Measurements from ENCODE around the gene ILRUN. TPM values are rescaled to one million over a fixed set of nuclear protein-coding genes. Genes with fewer than 3 reads are reported as not detected.

Gene ILRUN
- polyA plus RNA-seq, 1 donor (not counting 4 experiments of a cell fraction or from before 2014, with no cell fraction given) = 64.1 TPM

- Histone ChIP-seq H2AFZ (ENCODE audit: control insufficient read depth, low read length) (no peak overlapping the region), H3K36me3 (ENCODE audit: control insufficient read depth in 2 of 2, extremely low read depth in 1 of 2, insufficient read depth in 2 of 2, low read length in 2 of 2) (no peaks in the 10 kb centered on the region), H3K4me3 (ENCODE audit: control insufficient read depth in 2 of 3, extremely low read depth in 1 of 3, insufficient read depth in 2 of 3, low read depth in 1 of 3, low read length in 3 of 3) (no peak overlapping the region), H3K9me1 (ENCODE audit: control insufficient read depth, extremely low read depth, insufficient read depth, low read length) (no peaks in the 10 kb centered on the region), H3K27me3 (ENCODE audit: control insufficient read depth, extremely low read depth, insufficient read depth, low read length) (no peaks in the 10 kb centered on the region), H4K20me1 (ENCODE audit: control insufficient read depth, extremely low read depth, insufficient read depth, low read length) (no peaks in the 10 kb centered on the region), H3K79me2 (ENCODE audit: control insufficient read depth, insufficient read depth, low read length) (peaks cover 92% of the 10 kb centered on the region), H3K27ac (ENCODE audit: control insufficient read depth, insufficient read depth, low read length) (no peak overlapping the region), H3K9me3 (ENCODE audit: control insufficient read depth, low read depth, low read length) (no peaks in the 10 kb centered on the region), H3K9ac (ENCODE audit: control insufficient read depth, extremely low read depth, insufficient read depth, low read length) (no peak overlapping the region), H3K4me2 (ENCODE audit: control insufficient read depth, extremely low read depth, insufficient read depth, low read depth, low read length) (no peak overlapping the region), H3K4me1 (ENCODE audit: control insufficient read depth, extremely low read depth, insufficient read depth, low read length) (peaks cover 26% of the 10 kb centered on the region)
- TF ChIP-seq CTCF (optimal IDR thresholded peaks at IDR 0.05 in 1 of 3, IDR thresholded peaks at IDR 0.05 in 1 of 3, conservative IDR thresholded peaks at IDR 0.05 in 1 of 3; ENCODE audit: extremely low read depth in 1 of 3, insufficient read depth in 2 of 3, low read length in 3 of 3) (no peak), EZH2 (IDR thresholded peaks at IDR 0.05; ENCODE audit: low read length) (no peak)
- dilution Hi-C loops (cut with MboI; ENCODE audit: extremely low pct_ligation_motif_present, low sequenced_read_pairs) = no loop called here
- DNase-seq (ENCODE audit: low read depth, low spot score) = no peak
- no peak for FAIRE-seq
These were observed 33.2 kb downstream of the ILRUN start for GRCh38 chr6:34663371-34663770.

GRCh38 chr6:34661357-34661756 is 35.2 kb downstream of the ILRUN start:
- Histone ChIP-seq H2AFZ (ENCODE audit: control insufficient read depth, low read length) (no peak overlapping the region), H3K4me2 (ENCODE audit: control insufficient read depth, extremely low read depth, insufficient read depth, low read depth, low read length) (no peak overlapping the region), H3K9me1 (ENCODE audit: control insufficient read depth, extremely low read depth, insufficient read depth, low read length) (no peaks in the 10 kb centered on the region), H3K9ac (ENCODE audit: control insufficient read depth, extremely low read depth, insufficient read depth, low read length) (no peak overlapping the region), H3K9me3 (ENCODE audit: control insufficient read depth, low read depth, low read length) (no peaks in the 10 kb centered on the region), H4K20me1 (ENCODE audit: control insufficient read depth, extremely low read depth, insufficient read depth, low read length) (no peaks in the 10 kb centered on the region), H3K27ac (ENCODE audit: control insufficient read depth, insufficient read depth, low read length) (no peak overlapping the region), H3K4me1 (ENCODE audit: control insufficient read depth, extremely low read depth, insufficient read depth, low read length) (peaks cover 46% of the 10 kb centered on the region), H3K79me2 (ENCODE audit: control insufficient read depth, insufficient read depth, low read length) (peaks cover 87% of the 10 kb centered on the region), H3K4me3 (ENCODE audit: control insufficient read depth in 2 of 3, extremely low read depth in 1 of 3, insufficient read depth in 2 of 3, low read depth in 1 of 3, low read length in 3 of 3) (no peak overlapping the region), H3K27me3 (ENCODE audit: control insufficient read depth, extremely low read depth, insufficient read depth, low read length) (no peaks in the 10 kb centered on the region), H3K36me3 (ENCODE audit: control insufficient read depth in 2 of 2, extremely low read depth in 1 of 2, insufficient read depth in 2 of 2, low read length in 2 of 2) (no peaks in the 10 kb centered on the region)
- TF ChIP-seq CTCF (optimal IDR thresholded peaks at IDR 0.05 in 1 of 3, IDR thresholded peaks at IDR 0.05 in 1 of 3, conservative IDR thresholded peaks at IDR 0.05 in 1 of 3; ENCODE audit: extremely low read depth in 1 of 3, insufficient read depth in 2 of 3, low read length in 3 of 3) (no peak), EZH2 (IDR thresholded peaks at IDR 0.05; ENCODE audit: low read length) (no peak)
- dilution Hi-C loops (cut with MboI; ENCODE audit: extremely low pct_ligation_motif_present, low sequenced_read_pairs) = no loop called here
- DNase-seq (ENCODE audit: low read depth, low spot score) = no peak
- FAIRE-seq = no peak
